GM13976 (cell line): Measurements from ENCODE around the gene MSRB3.

Experiments used
- DNase-seq: peaks from one replicate; pipeline ENCODE4 v3.0.0; 2012; ENCODE audit warnings: low spot score
- in situ Hi-C: fragments of 300-500 bp; cut with MboI; formaldehyde crosslinking; loops from one replicate; pipeline ENCODE4 v1.12.0; 2022; ENCODE audit warnings: low sequenced_read_pairs, mixed read lengths, inconsistent platforms; ENCODE audit not compliant: unreplicated experiment
- TF ChIP-seq, protein P1 (sequence below): IDR thresholded peaks from 2 replicates; pipeline ENCODE4 v1.5.1; 2012; ENCODE audit warnings: borderline replicate concordance, mild to moderate bottlenecking; ENCODE audit not compliant: insufficient read depth; ENCODE audit errors: extremely low read depth, missing control alignments, control extremely low read depth

Gene MSRB3

DNA sequence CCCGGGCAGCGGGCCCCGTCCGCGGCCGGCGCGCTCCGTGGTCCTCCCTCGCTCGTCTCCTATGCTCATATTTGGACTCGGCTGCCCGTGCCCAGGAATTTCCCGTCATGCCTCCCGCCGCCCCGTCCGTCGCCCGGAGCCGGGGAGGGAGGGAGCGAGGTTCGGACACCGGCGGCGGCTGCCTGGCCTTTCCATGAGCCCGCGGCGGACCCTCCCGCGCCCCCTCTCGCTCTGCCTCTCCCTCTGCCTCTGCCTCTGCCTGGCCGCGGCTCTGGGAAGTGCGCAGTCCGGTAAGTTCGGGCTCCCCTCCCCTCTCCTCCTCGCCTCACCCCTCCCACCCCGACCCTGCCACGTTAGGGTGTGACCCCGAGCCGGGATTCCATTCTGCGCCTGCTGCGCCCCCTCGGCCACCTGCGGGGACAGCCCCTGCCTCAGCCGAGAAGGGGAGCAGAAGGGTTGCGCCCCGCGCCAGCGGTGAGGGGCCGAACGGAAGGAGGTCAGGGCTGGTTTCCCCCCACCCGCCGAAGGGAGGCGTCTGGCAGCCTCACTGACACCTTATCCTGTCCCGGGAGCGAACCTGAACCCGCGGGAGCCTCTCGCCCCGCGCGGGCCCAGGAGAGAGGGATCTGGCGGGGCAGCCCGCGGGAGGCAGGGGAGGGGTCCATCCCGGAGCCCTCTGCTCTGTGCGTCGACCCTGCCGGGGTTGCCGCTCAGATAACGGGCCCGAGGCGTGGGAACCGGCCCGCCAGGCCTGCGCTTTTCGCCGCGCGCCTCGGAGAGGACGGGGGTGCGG, at the start of gene MSRB3:
MSRB3 (plus strand) TSS at position 108 of the 793 bp plus-strand sequence. CDS start 29,897 bp downstream, outside the sequence.
- peak; percentile 83 for DNase-seq

GRCh38 chr12:65229441-65229840, 49.0 kb upstream of the MSRB3 start:
- DNase-seq: no peak
- in situ Hi-C loops: loop anchor here (25.0 kb wide), 1 partner anchor 342 kb away; no protein-coding TSS in a partner anchor
- TF ChIP-seq, protein P1, sequence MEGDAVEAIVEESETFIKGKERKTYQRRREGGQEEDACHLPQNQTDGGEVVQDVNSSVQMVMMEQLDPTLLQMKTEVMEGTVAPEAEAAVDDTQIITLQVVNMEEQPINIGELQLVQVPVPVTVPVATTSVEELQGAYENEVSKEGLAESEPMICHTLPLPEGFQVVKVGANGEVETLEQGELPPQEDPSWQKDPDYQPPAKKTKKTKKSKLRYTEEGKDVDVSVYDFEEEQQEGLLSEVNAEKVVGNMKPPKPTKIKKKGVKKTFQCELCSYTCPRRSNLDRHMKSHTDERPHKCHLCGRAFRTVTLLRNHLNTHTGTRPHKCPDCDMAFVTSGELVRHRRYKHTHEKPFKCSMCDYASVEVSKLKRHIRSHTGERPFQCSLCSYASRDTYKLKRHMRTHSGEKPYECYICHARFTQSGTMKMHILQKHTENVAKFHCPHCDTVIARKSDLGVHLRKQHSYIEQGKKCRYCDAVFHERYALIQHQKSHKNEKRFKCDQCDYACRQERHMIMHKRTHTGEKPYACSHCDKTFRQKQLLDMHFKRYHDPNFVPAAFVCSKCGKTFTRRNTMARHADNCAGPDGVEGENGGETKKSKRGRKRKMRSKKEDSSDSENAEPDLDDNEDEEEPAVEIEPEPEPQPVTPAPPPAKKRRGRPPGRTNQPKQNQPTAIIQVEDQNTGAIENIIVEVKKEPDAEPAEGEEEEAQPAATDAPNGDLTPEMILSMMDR: no peak

More for the DNA sequence above, at the start of gene MSRB3:
- TF ChIP-seq, protein P1: peak; percentile 35
- in situ Hi-C loops: no loop called here

DNA sequence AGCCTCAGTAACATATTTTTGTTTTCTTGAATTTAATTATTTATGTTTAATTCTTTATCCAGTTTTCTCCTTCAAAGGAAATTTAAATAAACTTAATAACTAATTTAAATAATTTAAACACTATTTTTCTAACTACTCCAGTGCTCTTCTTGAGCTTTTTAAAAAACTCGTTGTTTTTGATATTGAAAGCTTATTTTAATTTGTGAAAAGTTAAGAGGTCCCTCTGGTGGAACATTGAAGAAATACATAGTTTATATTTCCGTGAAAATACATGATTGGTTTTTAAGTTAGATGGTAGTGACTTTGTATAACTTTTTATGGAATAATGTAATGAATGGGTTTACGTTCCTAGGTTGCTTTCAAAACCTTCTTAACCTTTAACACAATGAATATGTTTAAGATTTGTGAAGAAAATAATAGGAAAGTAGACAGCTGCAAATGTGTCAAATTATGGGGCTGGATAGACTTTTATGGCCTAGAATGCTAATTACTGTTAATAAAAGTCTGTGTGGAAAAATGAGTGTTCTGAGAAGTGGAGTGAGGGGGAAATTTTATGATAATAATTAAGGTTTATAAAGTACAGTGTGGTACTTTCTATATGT, 45.9 kb upstream of the MSRB3 start:
- TF ChIP-seq, protein P1: peak; percentile 25
- in situ Hi-C loops: loop anchor here (25.0 kb wide), 1 partner anchor 345 kb away; no protein-coding TSS in a partner anchor
- DNase-seq: peak; percentile 33

DNA sequence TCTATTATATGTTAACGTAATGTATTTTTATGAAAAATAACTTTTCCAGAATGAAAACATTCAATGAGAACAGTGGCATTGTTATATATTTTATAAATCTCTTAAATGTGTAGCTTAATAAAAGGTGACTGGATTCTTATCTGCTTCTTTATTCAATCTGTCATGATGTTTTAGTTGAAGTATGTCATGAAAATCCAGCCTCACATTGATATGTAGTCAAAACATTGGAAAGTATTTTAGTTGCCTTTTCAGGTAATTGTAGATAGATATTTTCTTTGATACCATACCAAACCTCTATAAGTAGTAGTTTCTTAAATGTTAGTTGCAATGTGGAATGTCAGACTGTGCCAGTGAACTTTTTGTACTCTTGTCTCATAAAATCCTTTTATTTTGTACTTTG, 41.3 kb upstream of the MSRB3 start:
- TF ChIP-seq, protein P1: no peak

GRCh38 chr12:65238609-65239008, 39.9 kb upstream of the MSRB3 start:
- in situ Hi-C loops: loop anchor here (25.0 kb wide), 1 partner anchor 351 kb away; no protein-coding TSS in a partner anchor
- DNase-seq: no peak
- TF ChIP-seq, protein P1: no peak

More for the DNA sequence above, 41.3 kb upstream of the MSRB3 start:
- no peak for DNase-seq
- in situ Hi-C loops: loop anchor here (25.0 kb wide), 1 partner anchor 350 kb away; no protein-coding TSS in a partner anchor
